Peyer's patch (tissue), 4 donors: Measurements from ENCODE around the gene DCDC2.

Experiments
- POLR2A ChIP-seq, 2 donors: fragments of 450-650 bp; IDR thresholded peaks; one replicate each; pipeline ENCODE4 v1.5.1; 2017; ENCODE audit warnings: antibody characterized with exemption in 2 of 2, mild to moderate bottlenecking in 2 of 2, moderate library complexity in 2 of 2
- TF ChIP-seq, protein P1 (sequence below), 6 experiments: fragments of 450-650 bp in 4 of 6; fragments of 200-600 bp in 2 of 6; sonication (generic) in 1 of 6; IDR thresholded peaks; one replicate each; pipeline ENCODE4 v1.5.1; 2017 to 2019; ENCODE audit warnings: antibody characterized with exemption in 6 of 6, mild to moderate bottlenecking in 3 of 6, moderate library complexity in 1 of 6

- no peak for TF ChIP-seq POLR2A (IDR thresholded peaks at IDR 0.05)
- TF ChIP-seq, protein P1, sequence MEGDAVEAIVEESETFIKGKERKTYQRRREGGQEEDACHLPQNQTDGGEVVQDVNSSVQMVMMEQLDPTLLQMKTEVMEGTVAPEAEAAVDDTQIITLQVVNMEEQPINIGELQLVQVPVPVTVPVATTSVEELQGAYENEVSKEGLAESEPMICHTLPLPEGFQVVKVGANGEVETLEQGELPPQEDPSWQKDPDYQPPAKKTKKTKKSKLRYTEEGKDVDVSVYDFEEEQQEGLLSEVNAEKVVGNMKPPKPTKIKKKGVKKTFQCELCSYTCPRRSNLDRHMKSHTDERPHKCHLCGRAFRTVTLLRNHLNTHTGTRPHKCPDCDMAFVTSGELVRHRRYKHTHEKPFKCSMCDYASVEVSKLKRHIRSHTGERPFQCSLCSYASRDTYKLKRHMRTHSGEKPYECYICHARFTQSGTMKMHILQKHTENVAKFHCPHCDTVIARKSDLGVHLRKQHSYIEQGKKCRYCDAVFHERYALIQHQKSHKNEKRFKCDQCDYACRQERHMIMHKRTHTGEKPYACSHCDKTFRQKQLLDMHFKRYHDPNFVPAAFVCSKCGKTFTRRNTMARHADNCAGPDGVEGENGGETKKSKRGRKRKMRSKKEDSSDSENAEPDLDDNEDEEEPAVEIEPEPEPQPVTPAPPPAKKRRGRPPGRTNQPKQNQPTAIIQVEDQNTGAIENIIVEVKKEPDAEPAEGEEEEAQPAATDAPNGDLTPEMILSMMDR (IDR thresholded peaks at IDR 0.05) = no peak
These were observed 217.3 kb downstream of the DCDC2 start for GRCh38 chr6:24140591-24140990.
